ENCODE measurements around the gene TH. TPM values are rescaled to one million over a fixed set of nuclear protein-coding genes. Genes with fewer than 3 reads are reported as not detected.
"Not testable (repeated sequence)": the region's sequence is repeated elsewhere in the genome, so short reads cannot be mapped to it uniquely, and the experiment has no call there.

TH gene
- total and polyA plus RNA-seq, 2 experiments from 2014 or later = 0.34 TPM; not detected in 1

DNA sequence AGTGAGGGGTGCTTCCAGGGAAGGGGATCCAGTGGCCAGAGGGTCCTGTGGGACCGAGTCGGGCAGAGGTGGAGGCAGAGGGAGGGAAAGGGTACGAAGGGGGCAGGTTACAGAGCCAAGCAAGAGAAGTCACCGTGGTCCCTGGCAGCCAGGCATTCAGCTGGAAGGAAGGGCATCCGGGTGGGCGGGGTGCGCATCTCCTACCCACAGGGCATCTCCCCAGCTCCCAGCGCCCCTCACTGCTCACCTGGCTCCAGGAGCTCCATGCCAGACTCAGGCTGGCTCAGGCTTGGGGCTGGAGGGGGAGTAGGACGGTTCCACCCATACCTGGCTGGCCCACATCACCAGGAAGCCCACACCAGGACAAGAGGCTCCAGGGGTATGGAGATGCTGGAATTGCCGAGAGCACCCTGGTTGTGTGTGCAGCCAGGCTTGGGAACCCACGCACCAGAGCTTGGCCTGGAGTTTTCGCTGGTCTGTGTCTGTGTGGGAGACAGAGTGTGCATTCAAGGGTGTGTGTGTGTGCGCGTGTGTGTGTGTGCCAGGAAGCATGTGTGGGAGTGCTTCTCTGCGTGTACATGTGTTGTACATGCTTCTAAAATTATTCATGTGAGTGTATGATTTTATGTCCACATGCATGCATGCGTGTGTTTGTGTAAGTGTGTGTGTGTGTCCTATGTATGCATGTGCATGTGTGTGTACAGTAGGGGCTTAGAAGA is 6.6 kb upstream of the TH start:
- H2AFZ ChIP-seq; H3K27ac ChIP-seq (ENCODE audit: low read depth); H3K36me3 Mint-ChIP-seq (ENCODE audit: low read depth); H3K4me1 ChIP-seq (ENCODE audit: insufficient read depth); H3K36me3 ChIP-seq (ENCODE audit: insufficient read depth); H3K9me3 Mint-ChIP-seq; H3K4me1 Mint-ChIP-seq; H3K4me3 Mint-ChIP-seq; H3K27ac Mint-ChIP-seq; H3K9me2 ChIP-seq (ENCODE audit: insufficient read depth); H4K20me1 ChIP-seq (replicated peaks; ENCODE audit: insufficient read depth); H3K27me3 ChIP-seq (ENCODE audit: insufficient read depth); H3K4me2 ChIP-seq; ATAC-seq; H3K4me3 ChIP-seq; DNase-seq (ENCODE audit: low spot score); H3K79me2 ChIP-seq (replicated peaks; ENCODE audit: insufficient read depth); H3F3A ChIP-seq (replicated peaks; ENCODE audit: low read depth): not testable (repeated sequence)
- H3K27me3 Mint-ChIP-seq (ENCODE audit: insufficient read depth, low read depth, poor library complexity) = peaks cover 19% of the 10 kb centered on the region

DNA sequence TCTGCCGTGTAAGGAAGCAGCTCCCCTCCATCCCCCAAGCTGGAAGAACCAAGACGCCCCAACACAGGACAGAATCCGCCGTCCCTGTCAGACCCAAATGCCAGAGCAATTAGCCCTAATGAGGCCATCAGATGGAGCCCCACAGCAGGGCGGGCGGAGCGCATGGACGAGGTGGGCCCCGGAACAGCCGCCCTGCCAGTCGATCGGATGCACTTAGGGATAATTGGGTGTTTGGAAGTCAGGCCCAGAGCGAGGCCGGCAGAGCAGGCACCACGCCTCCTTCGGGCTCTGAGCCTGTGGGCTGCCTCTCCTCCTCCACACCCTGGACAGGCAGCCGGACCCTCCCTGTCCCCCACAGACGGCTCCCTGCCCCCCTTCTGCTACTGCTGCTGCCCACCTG is 5.5 kb upstream of the TH start:
- Histone ChIP-seq H3F3A (replicated peaks; ENCODE audit: low read depth) (no peaks in the 10 kb centered on the region), H3K4me3 (no peak overlapping the region), H3K36me3 (ENCODE audit: insufficient read depth) (no peaks in the 10 kb centered on the region), H3K4me1 (ENCODE audit: insufficient read depth) (no peaks in the 10 kb centered on the region), H3K27ac (ENCODE audit: low read depth) (no peak overlapping the region), H3K4me2 (no peak overlapping the region), H4K20me1 (replicated peaks; ENCODE audit: insufficient read depth) (no peaks in the 10 kb centered on the region), H3K9me2 (ENCODE audit: insufficient read depth) (no peaks in the 10 kb centered on the region), H3K27me3 (ENCODE audit: insufficient read depth) (no peaks in the 10 kb centered on the region), H2AFZ (no peak overlapping the region), H3K79me2 (replicated peaks; ENCODE audit: insufficient read depth) (no peaks in the 10 kb centered on the region)
- Mint-ChIP-seq H3K9me3 (no peaks in the 10 kb centered on the region), H3K4me3 (no peak overlapping the region), H3K27me3 (ENCODE audit: insufficient read depth, low read depth, poor library complexity) (peaks cover 27% of the 10 kb centered on the region), H3K4me1 (no peaks in the 10 kb centered on the region), H3K27ac (no peak overlapping the region), H3K36me3 (ENCODE audit: low read depth) (no peaks in the 10 kb centered on the region)
- TF ChIP-seq EZH2 (IDR thresholded peaks at IDR 0.05; ENCODE audit: low read depth, unreplicated experiment) (no peak), ZNF114 (CRISPR knock-in tag; IDR thresholded peaks at IDR 0.05) (no peak), CREB1 (CRISPR knock-in tag; IDR thresholded peaks at IDR 0.05; ENCODE audit: low read depth) (no peak), ZNF331 (CRISPR knock-in tag; IDR thresholded peaks at IDR 0.05; ENCODE audit: low read depth) (no peak), STAT1 (IDR thresholded peaks at IDR 0.05; ENCODE audit: unreplicated experiment) (no peak), NANOG (IDR thresholded peaks at IDR 0.05; ENCODE audit: borderline replicate concordance) (no peak), POLR2AphosphoS5 (IDR thresholded peaks at IDR 0.05; ENCODE audit: low read depth) (no peak)
- ATAC-seq (no peak), DNase-seq (ENCODE audit: low spot score) (peak; percentile 27)

DNA sequence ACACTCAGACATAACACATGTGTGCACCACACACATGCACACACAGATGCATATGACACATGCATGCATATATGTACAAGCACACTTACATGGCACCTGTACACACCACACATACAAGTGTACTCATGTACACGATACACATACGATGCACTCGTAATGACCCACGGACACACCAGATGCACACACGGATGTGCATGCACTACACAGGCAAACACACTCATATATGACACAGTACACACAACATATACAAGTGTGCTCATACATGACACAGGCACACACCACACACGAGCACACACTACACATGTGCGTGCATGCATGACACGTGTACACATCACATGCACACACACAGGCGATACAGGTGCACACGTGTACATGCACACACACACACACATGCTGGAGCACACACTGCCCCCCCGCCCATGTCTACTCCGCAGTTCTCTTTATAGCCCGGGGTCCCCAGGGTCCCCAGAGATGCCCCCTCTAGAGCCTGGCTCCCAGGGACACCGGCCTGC is 4.8 kb upstream of the TH start:
- Histone ChIP-seq H3K4me3 (no peak overlapping the region), H3K4me1 (ENCODE audit: insufficient read depth) (no peaks in the 10 kb centered on the region), H3K36me3 (ENCODE audit: insufficient read depth) (no peaks in the 10 kb centered on the region), H3F3A (replicated peaks; ENCODE audit: low read depth) (no peaks in the 10 kb centered on the region), H3K27ac (ENCODE audit: low read depth) (no peak overlapping the region), H3K9me2 (ENCODE audit: insufficient read depth) (no peaks in the 10 kb centered on the region), H4K20me1 (replicated peaks; ENCODE audit: insufficient read depth) (no peaks in the 10 kb centered on the region), H2AFZ (no peak overlapping the region), H3K4me2 (no peak overlapping the region), H3K79me2 (replicated peaks; ENCODE audit: insufficient read depth) (no peaks in the 10 kb centered on the region), H3K27me3 (ENCODE audit: insufficient read depth) (no peaks in the 10 kb centered on the region)
- H3K27me3 Mint-ChIP-seq (ENCODE audit: insufficient read depth, low read depth, poor library complexity) = peaks cover 27% of the 10 kb centered on the region
- no peaks in the 10 kb centered on the region for H3K36me3 Mint-ChIP-seq (ENCODE audit: low read depth)
- H3K9me3 Mint-ChIP-seq = no peaks in the 10 kb centered on the region
- DNase-seq (ENCODE audit: low spot score) (no peak), ATAC-seq (no peak)
- TF ChIP-seq, protein P1, sequence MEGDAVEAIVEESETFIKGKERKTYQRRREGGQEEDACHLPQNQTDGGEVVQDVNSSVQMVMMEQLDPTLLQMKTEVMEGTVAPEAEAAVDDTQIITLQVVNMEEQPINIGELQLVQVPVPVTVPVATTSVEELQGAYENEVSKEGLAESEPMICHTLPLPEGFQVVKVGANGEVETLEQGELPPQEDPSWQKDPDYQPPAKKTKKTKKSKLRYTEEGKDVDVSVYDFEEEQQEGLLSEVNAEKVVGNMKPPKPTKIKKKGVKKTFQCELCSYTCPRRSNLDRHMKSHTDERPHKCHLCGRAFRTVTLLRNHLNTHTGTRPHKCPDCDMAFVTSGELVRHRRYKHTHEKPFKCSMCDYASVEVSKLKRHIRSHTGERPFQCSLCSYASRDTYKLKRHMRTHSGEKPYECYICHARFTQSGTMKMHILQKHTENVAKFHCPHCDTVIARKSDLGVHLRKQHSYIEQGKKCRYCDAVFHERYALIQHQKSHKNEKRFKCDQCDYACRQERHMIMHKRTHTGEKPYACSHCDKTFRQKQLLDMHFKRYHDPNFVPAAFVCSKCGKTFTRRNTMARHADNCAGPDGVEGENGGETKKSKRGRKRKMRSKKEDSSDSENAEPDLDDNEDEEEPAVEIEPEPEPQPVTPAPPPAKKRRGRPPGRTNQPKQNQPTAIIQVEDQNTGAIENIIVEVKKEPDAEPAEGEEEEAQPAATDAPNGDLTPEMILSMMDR (conservative IDR thresholded peaks at IDR 0.05; ENCODE audit: low read depth in 2 of 2) = no peak
- TF ChIP-seq JUNB (IDR thresholded peaks at IDR 0.05; ENCODE audit: unreplicated experiment) (no peak), EZH2 (IDR thresholded peaks at IDR 0.05; ENCODE audit: low read depth, unreplicated experiment) (no peak), STAT1 (IDR thresholded peaks at IDR 0.05; ENCODE audit: unreplicated experiment) (no peak), NANOG (IDR thresholded peaks at IDR 0.05; ENCODE audit: borderline replicate concordance) (no peak), ZNF331 (CRISPR knock-in tag; IDR thresholded peaks at IDR 0.05; ENCODE audit: low read depth) (no peak)
- no peaks in the 10 kb centered on the region for H3K4me1 Mint-ChIP-seq
- no peak overlapping the region for H3K27ac Mint-ChIP-seq
- no peak overlapping the region for H3K4me3 Mint-ChIP-seq

All from GM23338 (cell line).